C1 segment of cervical spinal cord (tissue), 14 donors: ENCODE results near the gene ZNF385B.

Source experiments
- DNase-seq, 14 donors: peaks; one replicate each; lab custom pipeline; 2025; lab: John Stamatoyannopoulos, UW

ZNF385B gene

DNA sequence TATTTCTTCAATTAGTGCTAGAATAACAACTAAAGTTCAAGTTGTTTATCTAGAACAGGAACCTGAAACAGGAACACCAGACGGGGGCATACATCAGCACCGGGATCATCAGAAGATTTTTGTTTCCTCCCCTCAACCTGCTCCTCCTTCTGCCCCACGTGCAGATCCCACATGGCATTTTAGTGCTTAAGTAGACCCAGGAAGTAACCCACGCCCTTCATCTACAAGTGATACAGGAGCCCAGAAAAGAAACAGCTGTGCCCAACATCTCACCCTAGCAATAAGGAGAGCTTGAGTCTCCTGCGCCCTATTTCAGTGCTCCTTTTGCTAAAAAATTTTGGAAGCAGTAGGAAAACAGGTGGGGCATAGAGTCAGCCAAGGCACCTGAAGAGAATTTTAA, 5.2 kb downstream of the ZNF385B start:
- peak in 1 of 14 donors; percentile 65 for DNase-seq

DNA sequence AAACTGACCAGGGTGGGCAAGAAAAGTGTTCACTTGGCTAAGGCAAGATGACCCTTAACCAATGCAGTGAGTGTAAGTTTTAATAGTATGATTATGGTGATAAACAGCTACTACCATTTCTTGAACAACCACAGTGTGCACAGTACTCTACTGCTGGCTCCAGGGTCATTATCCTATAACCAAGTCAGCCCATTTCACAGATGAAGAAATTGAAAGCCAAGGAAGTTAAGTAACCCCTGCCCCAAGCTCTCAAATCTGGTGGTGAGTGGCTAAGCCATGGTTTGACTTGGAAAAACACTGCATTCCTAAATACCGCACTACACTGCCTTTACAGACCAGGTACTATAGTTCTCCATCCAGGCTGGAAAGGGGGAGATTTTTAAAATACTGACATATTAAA, 5.7 kb downstream of the ZNF385B start:
- DNase-seq: peak in 1 of 14 donors; percentile 25

DNA sequence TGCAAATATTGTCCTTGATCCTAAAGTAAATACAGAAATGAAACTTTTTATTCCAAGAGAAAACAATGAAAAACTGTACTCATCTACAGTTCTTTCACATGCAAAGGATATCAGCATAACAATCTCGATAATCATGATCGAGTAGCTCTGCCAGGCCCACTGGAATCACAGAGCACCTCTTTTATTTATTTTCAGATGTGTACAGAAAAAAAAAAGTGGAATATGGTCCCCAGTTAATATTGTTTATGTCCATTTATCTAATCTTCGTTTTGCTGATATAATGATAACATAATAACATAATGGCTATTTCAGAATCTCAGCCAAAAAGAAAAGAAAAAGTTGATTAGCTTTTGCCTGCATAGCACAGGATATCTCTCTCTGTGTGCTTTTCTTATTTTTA, 6.5 kb downstream of the ZNF385B start:
- peak in 1 of 14 donors; percentile 37 for DNase-seq

DNA sequence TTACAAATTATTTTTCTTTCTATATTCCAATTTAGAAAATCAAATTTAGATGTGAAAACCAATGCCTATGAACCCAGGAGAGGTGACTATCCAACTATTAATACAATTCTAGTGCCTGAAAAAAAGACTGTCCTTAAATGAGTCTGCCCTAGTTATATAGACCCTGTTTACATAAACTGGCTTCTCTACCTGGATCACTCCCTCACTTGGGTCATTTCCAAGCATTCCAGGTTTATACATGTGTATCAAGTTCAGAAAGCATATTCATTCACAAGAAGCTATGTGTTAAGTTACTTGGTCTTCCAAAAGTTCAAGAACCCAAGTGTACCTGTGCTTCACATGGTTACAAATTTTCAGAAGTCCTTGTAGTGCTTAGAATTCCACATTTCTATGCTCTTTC, 8.3 kb downstream of the ZNF385B start:
- DNase-seq: peak in 1 of 14 donors; percentile 10

DNA sequence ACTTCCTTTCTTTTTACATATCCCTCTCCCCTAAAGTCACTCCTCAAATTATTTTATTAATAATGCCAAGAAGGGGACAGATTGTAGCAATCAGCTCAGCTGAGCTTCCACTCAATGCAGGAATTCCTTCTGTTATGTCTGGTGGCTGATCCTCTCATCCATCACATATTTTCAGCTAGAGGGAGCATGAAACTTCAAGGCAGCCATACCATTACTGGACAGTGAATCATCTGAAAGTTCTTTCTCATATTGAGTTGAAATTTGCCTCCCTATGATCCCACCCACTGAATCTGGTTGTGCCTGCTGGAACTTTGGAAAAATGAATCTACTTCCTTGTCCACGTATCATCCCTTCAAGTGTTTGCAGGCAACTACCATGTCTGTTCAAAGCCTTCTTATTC, 11.2 kb downstream of the ZNF385B start:
- no peak for DNase-seq

DNA sequence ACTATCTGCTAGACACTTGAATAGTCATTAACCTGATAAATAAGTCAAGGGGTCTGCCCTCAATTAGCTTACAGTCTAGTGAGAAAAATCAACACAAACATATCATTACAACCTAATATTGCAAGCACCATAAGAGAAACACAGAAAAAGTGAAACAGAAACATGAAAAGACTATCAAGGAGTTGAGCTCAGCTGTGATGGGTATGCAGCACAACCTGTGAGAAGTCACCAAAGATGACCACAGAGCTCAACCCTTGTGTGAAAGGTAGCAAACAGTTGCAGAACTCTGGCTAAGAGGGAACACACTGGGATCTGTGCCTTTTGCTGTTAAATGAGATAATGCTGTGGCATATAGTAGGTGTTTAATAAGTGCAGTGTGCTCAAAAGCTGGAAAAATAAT, 11.7 kb downstream of the ZNF385B start:
- no peak for DNase-seq

DNA sequence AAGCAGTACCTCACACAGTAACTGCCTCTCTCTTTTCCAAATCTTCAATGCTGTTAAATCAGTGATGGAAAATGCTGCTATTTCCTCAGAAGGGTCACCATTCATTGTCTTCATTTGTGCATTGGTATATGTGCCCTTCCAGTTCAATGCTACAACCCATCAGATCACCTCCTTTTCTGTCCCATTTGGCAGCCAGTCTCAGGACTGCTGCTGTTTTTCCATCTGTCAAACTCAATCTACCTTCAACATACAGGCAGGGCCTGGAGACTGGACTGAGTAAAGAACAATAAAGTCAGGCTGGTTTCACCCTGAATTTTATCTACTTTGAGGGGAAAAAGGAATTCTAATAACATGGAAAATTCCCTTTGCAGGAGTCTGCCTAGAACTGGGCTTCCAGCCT, 17.9 kb downstream of the ZNF385B start:
- DNase-seq: peak in 1 of 14 donors; percentile 95

DNA sequence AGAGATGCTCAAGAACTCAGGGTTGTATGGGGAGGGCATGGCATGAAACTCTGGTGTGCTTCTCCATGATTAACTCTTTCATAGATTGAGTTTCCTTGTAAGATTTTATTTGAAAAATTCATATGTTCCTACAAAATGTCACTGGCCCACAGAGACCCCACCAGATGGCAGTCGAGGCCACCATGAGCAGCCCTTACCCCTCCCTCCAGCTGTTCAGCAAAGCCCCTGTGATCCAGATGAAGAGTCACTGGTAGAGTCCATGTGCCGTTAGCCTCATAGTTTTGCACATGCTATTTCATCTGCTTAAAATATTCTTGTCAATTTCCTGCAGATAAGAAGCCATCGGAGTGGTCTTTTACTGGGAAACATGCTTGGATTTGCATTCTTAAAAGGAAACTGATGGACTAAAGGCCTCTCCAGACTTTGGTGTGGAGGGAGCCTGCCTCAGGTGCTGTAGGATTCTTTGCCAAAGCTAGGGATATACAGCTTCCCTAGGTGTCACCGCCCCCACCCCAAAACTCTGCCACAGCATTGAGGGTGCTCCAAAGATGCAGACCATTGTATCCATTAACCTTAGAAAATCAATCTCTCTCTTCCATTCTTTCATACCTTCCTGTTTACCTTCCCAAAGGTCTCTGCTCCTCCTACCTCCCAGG, 18.8 kb downstream of the ZNF385B start:
- DNase-seq: no peak

DNA sequence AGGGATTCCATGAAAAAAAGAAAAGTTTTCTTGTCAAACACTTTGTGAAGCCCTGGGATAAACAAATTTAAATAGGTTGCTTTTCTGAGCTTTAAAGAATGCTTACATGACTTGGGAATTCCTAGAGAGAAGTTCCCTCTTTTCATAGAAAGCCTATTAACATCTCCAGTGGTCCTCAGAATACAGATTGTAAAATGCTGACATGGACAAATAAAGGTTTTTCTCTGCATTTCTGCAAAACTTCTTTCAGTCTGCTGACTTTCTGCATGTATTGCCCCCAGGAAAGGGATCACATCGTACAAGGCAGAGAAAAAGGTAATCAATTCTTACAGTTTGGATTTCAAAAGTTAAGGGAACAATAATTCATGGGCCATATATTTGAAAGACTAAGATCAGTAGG, 20.6 kb downstream of the ZNF385B start:
- DNase-seq: no peak

DNA sequence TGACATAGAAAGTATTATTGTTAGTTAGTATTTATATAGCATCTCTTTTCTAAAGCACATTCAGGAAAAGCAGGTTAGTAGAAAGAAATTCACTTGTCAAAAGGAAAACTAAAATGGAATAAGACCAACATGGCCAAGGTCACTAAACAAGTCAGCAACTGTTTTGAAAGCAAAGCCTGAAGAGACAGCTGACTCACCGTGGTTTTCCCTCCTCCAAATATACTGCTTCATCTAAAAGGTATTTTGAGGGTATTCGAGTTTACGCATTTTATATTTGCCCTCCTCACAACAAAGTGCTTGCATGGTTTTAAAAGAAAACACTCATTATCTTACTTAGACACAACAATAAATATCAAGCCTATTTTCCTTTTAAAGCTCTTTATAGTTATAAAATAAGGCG, 24.0 kb downstream of the ZNF385B start:
- no peak for DNase-seq

DNA sequence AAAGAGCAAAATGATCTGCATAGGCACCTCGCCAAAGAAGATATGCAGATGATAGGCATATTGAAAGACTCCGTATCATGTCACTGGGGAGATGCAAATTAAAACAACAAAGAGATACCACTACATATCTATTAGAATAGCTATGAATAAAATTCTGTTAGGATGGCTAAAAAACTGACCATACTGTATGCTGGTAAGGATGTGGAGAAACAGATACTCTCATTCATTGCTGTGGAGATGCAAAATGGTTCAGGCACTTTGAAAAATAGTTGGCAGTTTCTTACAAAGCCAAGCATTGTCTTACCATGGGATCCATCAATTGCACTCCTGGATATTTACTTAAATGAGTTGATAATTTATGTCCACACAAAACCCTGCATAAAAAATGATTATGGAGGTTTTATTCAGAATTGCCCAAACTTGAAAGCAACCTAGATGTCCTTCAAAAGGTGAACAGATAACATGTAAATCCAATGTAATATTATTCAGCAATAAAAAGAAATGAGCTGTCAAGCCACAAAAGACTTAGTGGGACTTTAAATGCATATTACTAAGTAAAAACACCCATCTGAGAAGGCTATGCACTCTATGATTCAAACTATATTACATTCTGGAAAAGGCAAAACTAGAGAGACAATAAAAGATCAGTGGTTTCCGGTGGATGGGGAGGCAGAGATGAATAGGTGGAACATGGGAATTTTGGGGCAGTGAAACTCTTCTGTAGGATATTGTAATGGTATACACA, 31.2 kb downstream of the ZNF385B start:
- no peak for DNase-seq

DNA sequence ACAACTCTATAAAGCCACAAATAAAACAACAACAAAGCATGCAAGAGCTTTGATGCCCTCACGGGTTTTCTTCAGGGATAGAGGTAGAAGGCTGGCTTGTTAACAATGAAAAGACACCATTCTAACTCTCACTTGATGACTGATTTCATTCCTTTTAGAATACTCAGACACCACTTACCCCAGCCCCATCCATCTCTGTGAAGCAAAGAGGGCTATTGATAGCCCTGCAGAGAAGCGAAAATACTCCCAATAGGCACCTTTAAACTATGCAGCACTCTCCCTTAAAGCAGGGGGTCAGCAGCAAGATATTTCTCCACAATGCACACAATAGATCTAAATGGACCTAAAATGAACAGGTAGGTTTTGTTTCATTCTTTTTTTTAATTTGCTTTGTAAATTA, 35.1 kb downstream of the ZNF385B start:
- DNase-seq: no peak

DNA sequence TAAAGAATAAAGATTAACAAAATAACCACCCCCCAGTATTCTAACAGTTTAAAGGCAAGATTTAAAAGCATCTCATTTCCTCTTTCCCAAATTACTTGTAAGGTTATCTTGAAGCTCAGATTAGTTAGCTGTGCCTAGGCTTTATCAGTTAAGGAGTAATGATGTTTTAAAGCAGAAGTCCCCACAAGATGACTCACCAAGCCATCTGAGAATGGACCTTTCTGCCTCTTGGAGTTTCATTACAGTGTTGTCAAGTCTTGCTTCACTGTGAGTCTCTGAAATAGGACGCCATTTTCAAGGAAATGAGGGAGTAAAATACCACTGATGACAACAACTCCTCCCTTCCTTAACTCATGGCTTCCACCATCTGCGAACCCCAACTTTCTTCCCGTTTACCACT, 35.9 kb downstream of the ZNF385B start:
- DNase-seq: no peak

DNA sequence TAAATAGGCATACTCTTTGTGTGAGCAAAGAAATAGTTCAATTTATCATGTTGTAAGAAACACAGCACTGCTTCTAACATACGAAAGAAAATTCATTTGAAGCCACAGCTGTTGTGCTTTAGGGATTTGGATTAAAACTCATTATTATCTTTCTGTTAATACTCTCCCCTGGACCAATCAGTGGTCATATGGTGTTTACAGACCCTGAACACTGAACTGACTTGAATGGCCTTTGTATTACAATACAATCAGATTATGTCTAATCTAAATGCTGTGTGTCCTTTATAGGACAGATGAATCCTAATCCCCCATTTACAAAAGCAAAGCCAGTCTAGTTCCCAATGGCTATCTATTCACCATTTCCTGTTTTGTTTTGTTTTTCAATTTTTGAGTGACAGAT, 36.5 kb downstream of the ZNF385B start:
- no peak for DNase-seq

DNA sequence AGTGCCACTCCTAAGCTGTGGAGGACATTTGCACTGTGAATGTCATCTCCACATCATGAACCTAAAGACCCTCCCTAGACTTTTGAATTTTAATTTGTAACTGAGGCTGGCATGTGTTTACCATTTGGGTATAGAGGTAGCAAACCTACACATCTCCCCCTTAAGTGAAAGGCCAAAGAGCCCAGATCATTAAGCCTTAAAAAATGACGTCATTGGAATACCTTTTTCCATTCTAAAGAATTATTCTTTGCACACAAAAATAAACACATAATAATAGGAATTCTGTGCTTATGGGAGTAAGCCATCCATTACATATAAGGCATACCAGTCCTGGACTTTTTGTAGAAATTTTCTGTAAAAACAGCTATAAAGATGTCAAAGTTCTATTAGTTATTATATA, 38.9 kb downstream of the ZNF385B start:
- no peak for DNase-seq

DNA sequence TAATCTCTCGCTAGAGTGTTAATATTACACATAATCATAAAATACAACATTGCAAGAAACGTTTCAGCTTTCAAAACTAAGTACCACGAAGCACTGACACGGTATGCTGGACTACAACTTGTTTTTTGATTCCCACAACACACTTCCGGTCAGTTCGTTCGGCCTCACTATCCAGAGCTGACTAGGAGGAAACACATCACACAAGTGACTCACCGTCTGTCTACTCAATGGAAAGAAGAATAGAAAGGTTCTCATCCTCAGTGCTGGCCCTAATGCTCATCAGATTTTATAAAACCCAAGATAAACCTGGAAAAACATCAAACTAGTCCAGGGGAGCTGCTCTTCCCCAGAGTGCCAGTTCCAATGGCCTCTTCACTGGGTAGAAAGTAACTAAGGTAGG, 42.9 kb downstream of the ZNF385B start:
- DNase-seq: no peak

DNA sequence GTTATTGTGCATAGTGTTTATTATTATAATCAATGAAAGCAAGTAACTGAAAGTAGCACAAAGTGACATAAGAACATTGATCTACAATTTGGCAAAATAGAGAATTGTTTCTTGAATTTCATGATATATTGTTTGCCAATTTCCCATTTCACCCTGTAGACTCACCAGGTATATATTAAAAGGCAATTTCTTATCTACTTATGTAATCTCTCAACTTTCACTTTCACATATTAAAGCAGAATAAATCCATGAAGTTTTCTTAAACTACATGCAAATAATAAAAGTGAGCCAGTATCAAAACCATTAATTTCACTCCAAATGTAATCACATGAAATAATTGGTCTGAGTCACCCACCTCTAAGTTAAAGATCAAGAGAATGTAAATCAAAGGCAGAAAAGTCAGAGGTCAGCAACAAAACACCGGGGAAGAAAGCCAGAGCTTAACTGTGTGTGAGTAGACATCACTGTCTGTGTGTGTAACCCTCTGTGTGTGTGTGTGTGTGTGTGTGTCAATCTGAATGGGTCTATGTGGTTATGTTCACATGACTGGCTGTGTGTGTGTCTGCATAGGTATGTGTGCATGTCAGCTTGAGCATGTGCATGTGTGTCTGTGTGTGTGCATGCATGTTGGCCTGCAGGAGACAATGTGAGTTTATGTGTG, 44.1 kb downstream of the ZNF385B start:
- no peak for DNase-seq

DNA sequence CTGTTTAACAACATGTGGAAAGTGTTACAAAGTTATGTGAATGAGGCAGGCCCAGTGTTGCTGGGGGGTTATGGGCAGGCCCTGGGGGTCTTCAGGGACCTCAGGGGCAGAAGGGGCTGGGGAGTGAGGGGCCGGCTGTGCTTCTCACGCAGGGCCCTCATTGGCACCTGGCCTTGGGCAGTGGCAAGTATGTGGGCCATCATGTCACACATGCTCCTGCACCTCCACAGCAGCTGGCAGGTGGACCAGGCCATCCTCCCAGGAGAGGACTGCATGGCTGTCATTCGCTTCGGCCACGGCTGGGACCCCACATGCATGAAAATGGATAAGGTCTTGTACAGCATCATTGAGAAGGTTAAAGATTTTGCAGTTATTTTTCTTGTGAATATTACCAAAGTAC, 47.4 kb downstream of the ZNF385B start:
- no peak for DNase-seq

DNA sequence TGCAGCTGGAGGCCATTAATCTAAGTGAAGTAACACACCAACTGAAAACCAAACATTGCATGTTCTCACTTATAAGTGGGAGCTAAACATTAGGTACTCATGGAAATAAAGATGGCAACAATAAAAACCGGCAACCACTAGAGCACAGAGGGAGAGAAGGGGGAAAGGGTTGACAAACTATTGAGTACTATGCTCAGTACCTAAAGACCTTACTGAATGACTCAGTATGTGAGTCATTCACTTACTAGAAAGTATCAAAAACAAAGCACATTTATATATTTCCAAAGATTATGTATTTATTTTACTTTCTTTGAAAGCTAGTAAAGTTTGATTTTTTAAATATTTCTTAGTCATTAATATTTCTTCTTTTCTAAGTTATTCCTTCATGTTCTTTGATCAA, 48.9 kb downstream of the ZNF385B start:
- no peak for DNase-seq

DNA sequence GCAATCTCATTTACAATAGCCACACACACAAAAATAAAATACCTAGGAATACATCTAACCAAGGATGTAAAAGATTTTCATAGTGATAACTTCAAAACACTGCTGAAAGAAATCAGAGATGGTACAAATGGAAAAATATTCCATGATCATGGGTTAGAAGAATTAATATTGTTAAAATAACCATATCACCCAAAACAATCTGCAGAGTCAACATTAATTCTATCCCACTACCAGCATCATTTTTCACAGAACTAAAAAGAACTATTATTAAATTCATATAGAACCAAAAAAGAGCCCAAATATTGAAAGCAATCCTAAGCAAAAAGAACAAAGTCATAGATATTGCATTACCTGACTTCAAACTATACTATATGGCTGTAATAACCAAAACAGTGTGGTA, 50.4 kb downstream of the ZNF385B start:
- DNase-seq: no peak

DNA sequence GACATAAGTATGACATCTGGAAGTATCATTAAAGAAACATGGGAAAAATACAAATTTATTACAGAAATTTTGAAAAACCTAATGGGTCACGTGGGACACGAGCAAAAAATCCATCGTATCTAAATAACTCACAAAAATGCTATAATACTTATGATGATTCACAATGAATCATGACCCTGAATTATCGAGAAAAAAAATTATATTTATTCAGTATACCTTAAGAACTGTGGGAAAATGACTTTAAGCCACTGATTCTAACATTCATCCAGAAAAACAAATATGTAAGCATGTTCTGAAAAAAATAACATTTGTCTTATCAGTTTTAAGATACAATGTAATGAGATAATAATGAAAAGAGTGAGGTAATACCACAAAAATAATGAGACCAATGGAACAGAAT, 51.8 kb downstream of the ZNF385B start:
- no peak for DNase-seq

DNA sequence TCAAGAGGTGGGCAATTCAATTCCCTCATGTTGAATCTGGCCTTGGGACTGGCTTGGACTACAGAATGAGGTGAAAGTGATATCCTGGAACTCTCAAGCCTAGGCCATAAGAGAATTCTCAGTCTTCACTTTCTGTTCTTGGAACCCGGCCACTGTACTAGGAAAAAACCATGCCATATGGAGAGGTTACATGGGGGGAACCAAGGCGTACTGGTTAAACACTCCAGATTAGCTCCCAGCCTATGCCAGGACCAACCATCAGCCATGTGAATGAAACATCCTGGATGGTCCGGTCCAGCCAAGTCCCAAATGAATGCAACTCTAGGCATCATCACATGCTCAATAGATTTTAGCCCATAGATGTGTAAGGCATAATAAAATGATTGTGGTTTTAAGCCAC, 56.4 kb downstream of the ZNF385B start:
- peak in 1 of 14 donors; percentile 91 for DNase-seq

DNA sequence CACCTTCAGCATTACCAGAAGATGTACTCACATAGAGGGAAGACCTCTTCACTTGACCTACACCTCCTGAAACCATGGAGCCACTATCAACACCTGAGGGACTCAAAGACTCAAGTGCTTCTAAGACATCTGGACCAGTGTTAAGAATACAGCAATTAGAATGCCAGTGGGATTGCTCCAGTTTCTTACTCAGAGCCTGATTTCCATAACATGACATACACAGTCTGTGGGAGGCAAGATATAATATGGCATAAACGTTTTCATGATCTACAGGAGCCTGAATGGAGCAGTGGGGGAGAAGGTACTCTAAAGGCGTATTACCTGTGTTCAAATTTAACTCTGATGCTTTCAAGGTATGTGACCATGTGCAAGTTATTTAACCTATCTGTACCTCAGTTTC, 57.2 kb downstream of the ZNF385B start:
- no peak for DNase-seq
